ENCODE data around the gene SMARCAD1. TPM values are rescaled to one million over a fixed set of nuclear protein-coding genes. Genes with fewer than 3 reads are reported as not detected.

Gene SMARCAD1
- polyA plus RNA-seq, 1 of the 3 experiments (the other 2 are of a cell fraction) = 10.7 TPM

DNA sequence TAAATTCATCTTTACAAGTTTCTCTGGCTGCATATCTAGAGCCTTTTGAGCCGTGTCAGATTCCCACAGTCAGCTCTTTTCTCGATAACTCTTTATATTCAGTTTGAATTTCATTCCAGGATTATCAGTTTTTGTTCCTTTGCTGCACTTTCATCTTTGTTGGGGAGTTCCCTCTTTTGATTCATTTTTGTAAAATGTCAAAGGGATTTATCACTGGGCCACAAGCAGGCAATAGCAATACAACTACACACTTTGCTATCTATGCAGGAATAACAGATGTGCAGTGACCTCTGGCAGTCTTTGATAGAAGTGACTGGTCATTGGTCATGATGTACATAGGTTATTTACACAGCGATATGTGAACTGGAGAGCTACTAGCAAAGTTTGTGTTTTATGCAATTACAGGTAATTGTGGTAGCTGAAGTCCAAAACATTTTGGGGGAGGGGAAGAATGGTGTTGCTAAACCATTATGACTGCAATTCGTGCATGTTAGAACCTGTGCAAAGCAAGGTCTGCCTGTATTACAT lies 91.1 kb downstream of the SMARCAD1 start:
- POLR2A ChIA-PET = interaction anchor here (0.6 kb wide), 1 partner anchor 9 kb away, joined by 3 read pairs; no protein-coding TSS in a partner anchor
- H4K20me1 ChIP-seq (ENCODE audit: insufficient read depth) = no peaks in the 10 kb centered on the region
- no peak overlapping the region for H3K4me3 ChIP-seq (ENCODE audit: low read depth in 2 of 2, low read length in 1 of 2)
- H3K4me1 ChIP-seq (ENCODE audit: control insufficient read depth in 1 of 2, insufficient read depth in 2 of 2, low read depth in 1 of 2, low read length in 1 of 2) = peaks cover 0 to 3% of the 10 kb centered on the region in 2 experiments; a peak in 1 of 4 replicates
- no peak for DNase-seq
- H2AFZ ChIP-seq (ENCODE audit: low read depth) = no peak overlapping the region
- no peaks in the 10 kb centered on the region for H3K9me2 ChIP-seq
- 81% methylated on average over 4 of the region's 4 CpGs for WGBS (ENCODE audit: low lambda C conversion rate)
- H3K9ac ChIP-seq = no peak overlapping the region
- H3K27ac ChIP-seq (ENCODE audit: low read depth in 2 of 2, low read length in 1 of 2) = no peak overlapping the region
- CTCF ChIA-PET = interaction anchor here (0.7 to 1.2 kb wide), 2 partner anchors 105 to 507 kb away, joined by 3 read pairs; no protein-coding TSS in a partner anchor
- H3K9me3 ChIP-seq = no peaks in the 10 kb centered on the region
- no peak for TF ChIP-seq TEAD4 (IDR thresholded peaks at IDR 0.05; ENCODE audit: borderline replicate concordance, insufficient read depth)
- no peak for TF ChIP-seq SIN3A (IDR thresholded peaks at IDR 0.05; ENCODE audit: borderline replicate concordance, low read depth, low read length)
- 0 out of 2 replicates have a peak, but pooled peaks have one; percentile 6 for TF ChIP-seq RAD21 (IDR thresholded peaks at IDR 0.05; ENCODE audit: low read length)
- no peak for TF ChIP-seq NRF1 (IDR thresholded peaks at IDR 0.05; ENCODE audit: low read depth, low read length)
- H3K36me3 ChIP-seq (replicated peaks in 1 of 2; ENCODE audit: control insufficient read depth in 1 of 2, insufficient read depth in 2 of 2, low read length in 1 of 2) = no peaks in the 10 kb centered on the region
- no peak overlapping the region for H3K4me2 ChIP-seq
- peaks cover 12% of the 10 kb centered on the region for H3F3A ChIP-seq (replicated peaks; ENCODE audit: insufficient read depth)
- no peaks in the 10 kb centered on the region for H3K27me3 ChIP-seq (ENCODE audit: insufficient read depth)
- no peaks in the 10 kb centered on the region for H3K79me2 ChIP-seq (ENCODE audit: insufficient read depth)

DNA sequence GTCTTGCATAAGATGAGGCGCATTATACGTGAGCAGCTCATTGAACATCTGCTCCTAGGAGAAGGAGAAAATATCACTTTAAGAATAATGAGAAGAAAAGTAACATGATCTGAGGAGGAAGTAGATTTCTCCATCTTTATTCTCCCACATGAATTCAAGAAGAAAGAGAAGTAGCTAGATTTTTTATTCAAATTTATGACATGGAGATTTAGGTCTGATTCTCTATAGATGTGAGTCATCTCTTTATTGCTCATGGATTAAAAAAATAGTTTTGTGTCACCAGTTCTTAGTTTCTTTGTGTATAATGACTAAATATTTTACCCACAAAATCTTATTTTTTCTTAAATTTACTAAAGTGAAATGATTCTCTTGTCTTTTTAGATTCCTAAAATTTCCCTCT lies 94.5 kb downstream of the SMARCAD1 start:
- peaks cover 0 to 3% of the 10 kb centered on the region in 2 experiments; a peak in 3 of 4 replicates for H3K4me1 ChIP-seq (ENCODE audit: control insufficient read depth in 1 of 2, insufficient read depth in 2 of 2, low read depth in 1 of 2, low read length in 1 of 2)
- 100% methylated on average over 2 of the region's 2 CpGs for WGBS (ENCODE audit: low lambda C conversion rate)
- H3F3A ChIP-seq (replicated peaks; ENCODE audit: insufficient read depth) = peaks cover 13% of the 10 kb centered on the region
- no peaks in the 10 kb centered on the region for H3K36me3 ChIP-seq (replicated peaks in 1 of 2; ENCODE audit: control insufficient read depth in 1 of 2, insufficient read depth in 2 of 2, low read length in 1 of 2)
- no peak overlapping the region for H3K4me3 ChIP-seq (ENCODE audit: low read depth in 2 of 2, low read length in 1 of 2)
- no peaks in the 10 kb centered on the region for H4K20me1 ChIP-seq (ENCODE audit: insufficient read depth)
- H3K4me2 ChIP-seq = no peak overlapping the region
- H2AFZ ChIP-seq (ENCODE audit: low read depth) = peak overlapping the region; percentile 47
- no peak for TF ChIP-seq MXI1 (IDR thresholded peaks at IDR 0.05; ENCODE audit: low read depth, low read length)
- no peak for TF ChIP-seq CHD2 (IDR thresholded peaks at IDR 0.05; ENCODE audit: low read length, partially characterized antibody)
- TF ChIP-seq EP300 (IDR thresholded peaks at IDR 0.05; ENCODE audit: borderline replicate concordance in 1 of 2, low read depth in 1 of 2, low read length in 1 of 2) = no peak
- TF ChIP-seq YY1 (IDR thresholded peaks at IDR 0.05; ENCODE audit: low read depth) = no peak
- no peak for TF ChIP-seq GATA2 (CRISPR knock-in tag; IDR thresholded peaks at IDR 0.05)
- TF ChIP-seq RXRA (IDR thresholded peaks at IDR 0.05; ENCODE audit: borderline replicate concordance, low read depth) = no peak
- TF ChIP-seq, protein P1, sequence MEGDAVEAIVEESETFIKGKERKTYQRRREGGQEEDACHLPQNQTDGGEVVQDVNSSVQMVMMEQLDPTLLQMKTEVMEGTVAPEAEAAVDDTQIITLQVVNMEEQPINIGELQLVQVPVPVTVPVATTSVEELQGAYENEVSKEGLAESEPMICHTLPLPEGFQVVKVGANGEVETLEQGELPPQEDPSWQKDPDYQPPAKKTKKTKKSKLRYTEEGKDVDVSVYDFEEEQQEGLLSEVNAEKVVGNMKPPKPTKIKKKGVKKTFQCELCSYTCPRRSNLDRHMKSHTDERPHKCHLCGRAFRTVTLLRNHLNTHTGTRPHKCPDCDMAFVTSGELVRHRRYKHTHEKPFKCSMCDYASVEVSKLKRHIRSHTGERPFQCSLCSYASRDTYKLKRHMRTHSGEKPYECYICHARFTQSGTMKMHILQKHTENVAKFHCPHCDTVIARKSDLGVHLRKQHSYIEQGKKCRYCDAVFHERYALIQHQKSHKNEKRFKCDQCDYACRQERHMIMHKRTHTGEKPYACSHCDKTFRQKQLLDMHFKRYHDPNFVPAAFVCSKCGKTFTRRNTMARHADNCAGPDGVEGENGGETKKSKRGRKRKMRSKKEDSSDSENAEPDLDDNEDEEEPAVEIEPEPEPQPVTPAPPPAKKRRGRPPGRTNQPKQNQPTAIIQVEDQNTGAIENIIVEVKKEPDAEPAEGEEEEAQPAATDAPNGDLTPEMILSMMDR (IDR thresholded peaks at IDR 0.05) = no peak
- TF ChIP-seq TAF1 (IDR thresholded peaks at IDR 0.05; ENCODE audit: borderline replicate concordance, low read depth, low read length) = no peak
- no peak for TF ChIP-seq FOSL2 (IDR thresholded peaks at IDR 0.05; ENCODE audit: borderline replicate concordance, low read depth)
- no peak for TF ChIP-seq SMC3 (IDR thresholded peaks at IDR 0.05; ENCODE audit: low read depth, low read length)
- TF ChIP-seq, protein P2, sequence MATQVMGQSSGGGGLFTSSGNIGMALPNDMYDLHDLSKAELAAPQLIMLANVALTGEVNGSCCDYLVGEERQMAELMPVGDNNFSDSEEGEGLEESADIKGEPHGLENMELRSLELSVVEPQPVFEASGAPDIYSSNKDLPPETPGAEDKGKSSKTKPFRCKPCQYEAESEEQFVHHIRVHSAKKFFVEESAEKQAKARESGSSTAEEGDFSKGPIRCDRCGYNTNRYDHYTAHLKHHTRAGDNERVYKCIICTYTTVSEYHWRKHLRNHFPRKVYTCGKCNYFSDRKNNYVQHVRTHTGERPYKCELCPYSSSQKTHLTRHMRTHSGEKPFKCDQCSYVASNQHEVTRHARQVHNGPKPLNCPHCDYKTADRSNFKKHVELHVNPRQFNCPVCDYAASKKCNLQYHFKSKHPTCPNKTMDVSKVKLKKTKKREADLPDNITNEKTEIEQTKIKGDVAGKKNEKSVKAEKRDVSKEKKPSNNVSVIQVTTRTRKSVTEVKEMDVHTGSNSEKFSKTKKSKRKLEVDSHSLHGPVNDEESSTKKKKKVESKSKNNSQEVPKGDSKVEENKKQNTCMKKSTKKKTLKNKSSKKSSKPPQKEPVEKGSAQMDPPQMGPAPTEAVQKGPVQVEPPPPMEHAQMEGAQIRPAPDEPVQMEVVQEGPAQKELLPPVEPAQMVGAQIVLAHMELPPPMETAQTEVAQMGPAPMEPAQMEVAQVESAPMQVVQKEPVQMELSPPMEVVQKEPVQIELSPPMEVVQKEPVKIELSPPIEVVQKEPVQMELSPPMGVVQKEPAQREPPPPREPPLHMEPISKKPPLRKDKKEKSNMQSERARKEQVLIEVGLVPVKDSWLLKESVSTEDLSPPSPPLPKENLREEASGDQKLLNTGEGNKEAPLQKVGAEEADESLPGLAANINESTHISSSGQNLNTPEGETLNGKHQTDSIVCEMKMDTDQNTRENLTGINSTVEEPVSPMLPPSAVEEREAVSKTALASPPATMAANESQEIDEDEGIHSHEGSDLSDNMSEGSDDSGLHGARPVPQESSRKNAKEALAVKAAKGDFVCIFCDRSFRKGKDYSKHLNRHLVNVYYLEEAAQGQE (IDR thresholded peaks at IDR 0.05; ENCODE audit: low read depth, low read length) = no peak
- no peak for TF ChIP-seq TCF12 (IDR thresholded peaks at IDR 0.05)
- TF ChIP-seq, protein P3, sequence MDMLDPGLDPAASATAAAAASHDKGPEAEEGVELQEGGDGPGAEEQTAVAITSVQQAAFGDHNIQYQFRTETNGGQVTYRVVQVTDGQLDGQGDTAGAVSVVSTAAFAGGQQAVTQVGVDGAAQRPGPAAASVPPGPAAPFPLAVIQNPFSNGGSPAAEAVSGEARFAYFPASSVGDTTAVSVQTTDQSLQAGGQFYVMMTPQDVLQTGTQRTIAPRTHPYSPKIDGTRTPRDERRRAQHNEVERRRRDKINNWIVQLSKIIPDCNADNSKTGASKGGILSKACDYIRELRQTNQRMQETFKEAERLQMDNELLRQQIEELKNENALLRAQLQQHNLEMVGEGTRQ (IDR thresholded peaks at IDR 0.05; ENCODE audit: borderline replicate concordance, low read depth, low read length) = no peak
- TF ChIP-seq MEF2A (IDR thresholded peaks at IDR 0.05; ENCODE audit: borderline replicate concordance, low read depth) = no peak
- TF ChIP-seq FOXM1 (IDR thresholded peaks at IDR 0.05; ENCODE audit: low read depth) = no peak
- no peak for TF ChIP-seq ELF1 (IDR thresholded peaks at IDR 0.05)
- peak overlapping the region in 1 of 2 experiments; percentile 34; a peak in 2 of 4 replicates for H3K27ac ChIP-seq (ENCODE audit: low read depth in 2 of 2, low read length in 1 of 2)
- H3K79me2 ChIP-seq (ENCODE audit: insufficient read depth) = no peaks in the 10 kb centered on the region
- POLR2A ChIA-PET = no interaction called here
- no peak for DNase-seq
- CTCF ChIA-PET = interaction anchor here (0.6 to 4.4 kb wide), 8 partner anchors 11 to 687 kb away, joined by 3 to 30 read pairs (median 3); no protein-coding TSS in a partner anchor
- no peaks in the 10 kb centered on the region for H3K27me3 ChIP-seq (ENCODE audit: insufficient read depth)
- no peaks in the 10 kb centered on the region for H3K9me3 ChIP-seq
- no peak overlapping the region for H3K9ac ChIP-seq
- H3K9me2 ChIP-seq = no peaks in the 10 kb centered on the region
